Measurements from ENCODE around the gene ZBTB16. TPM values are rescaled to one million over a fixed set of nuclear protein-coding genes. Genes with fewer than 3 reads are reported as not detected.

The ZBTB16 gene
- total RNA-seq, 1 experiment from 2014 or later = 0.21 TPM

DNA sequence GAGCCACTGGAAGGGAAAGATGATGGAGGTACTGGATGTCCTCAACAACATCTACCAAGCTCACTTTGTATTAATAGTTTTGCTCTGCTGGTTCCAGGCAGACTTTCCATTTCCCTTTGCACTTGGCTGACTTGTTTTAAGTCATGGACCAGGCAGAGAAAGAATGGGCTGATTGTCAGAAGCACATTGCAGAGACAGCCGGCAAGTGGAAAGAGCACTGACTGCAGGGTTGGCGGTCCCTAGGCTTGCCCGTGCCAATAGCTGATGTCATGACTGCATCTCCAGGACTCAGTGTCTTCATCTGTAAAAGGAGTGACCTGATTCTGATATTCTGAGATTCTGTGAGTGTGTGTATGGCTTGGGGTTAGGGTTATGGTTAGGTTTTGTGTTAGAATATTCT lies 215.8 kb downstream of the ZBTB16 start:
- no peaks in the 10 kb centered on the region for H3K9me3 ChIP-seq (ENCODE audit: control insufficient read depth, insufficient read depth, low read depth, low read length)
- no TSS peak for BruUV-seq (replicated peaks)
- intact Hi-C loops (cut with micrococcal nuclease; ENCODE audit: unreplicated experiment) = no loop called here
- in situ Hi-C loops (cut with HindIII; ENCODE audit: low pct_unique_long_range_greater_than_20kb, low sequenced_read_pairs) = no loop called here
- H3K27ac ChIP-seq (ENCODE audit: low read length) = no peak overlapping the region
- no peaks in the 10 kb centered on the region for H3K36me3 ChIP-seq (ENCODE audit: control insufficient read depth, insufficient read depth, low read length)
- no peak for TF ChIP-seq SIN3A (IDR thresholded peaks at IDR 0.05; ENCODE audit: borderline replicate concordance, insufficient read depth, low read depth, low read length)
- TF ChIP-seq CTCF (IDR thresholded peaks at IDR 0.05) = no peak
- TF ChIP-seq, protein P1, sequence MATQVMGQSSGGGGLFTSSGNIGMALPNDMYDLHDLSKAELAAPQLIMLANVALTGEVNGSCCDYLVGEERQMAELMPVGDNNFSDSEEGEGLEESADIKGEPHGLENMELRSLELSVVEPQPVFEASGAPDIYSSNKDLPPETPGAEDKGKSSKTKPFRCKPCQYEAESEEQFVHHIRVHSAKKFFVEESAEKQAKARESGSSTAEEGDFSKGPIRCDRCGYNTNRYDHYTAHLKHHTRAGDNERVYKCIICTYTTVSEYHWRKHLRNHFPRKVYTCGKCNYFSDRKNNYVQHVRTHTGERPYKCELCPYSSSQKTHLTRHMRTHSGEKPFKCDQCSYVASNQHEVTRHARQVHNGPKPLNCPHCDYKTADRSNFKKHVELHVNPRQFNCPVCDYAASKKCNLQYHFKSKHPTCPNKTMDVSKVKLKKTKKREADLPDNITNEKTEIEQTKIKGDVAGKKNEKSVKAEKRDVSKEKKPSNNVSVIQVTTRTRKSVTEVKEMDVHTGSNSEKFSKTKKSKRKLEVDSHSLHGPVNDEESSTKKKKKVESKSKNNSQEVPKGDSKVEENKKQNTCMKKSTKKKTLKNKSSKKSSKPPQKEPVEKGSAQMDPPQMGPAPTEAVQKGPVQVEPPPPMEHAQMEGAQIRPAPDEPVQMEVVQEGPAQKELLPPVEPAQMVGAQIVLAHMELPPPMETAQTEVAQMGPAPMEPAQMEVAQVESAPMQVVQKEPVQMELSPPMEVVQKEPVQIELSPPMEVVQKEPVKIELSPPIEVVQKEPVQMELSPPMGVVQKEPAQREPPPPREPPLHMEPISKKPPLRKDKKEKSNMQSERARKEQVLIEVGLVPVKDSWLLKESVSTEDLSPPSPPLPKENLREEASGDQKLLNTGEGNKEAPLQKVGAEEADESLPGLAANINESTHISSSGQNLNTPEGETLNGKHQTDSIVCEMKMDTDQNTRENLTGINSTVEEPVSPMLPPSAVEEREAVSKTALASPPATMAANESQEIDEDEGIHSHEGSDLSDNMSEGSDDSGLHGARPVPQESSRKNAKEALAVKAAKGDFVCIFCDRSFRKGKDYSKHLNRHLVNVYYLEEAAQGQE (IDR thresholded peaks at IDR 0.05; ENCODE audit: insufficient read depth in 1 of 2, low read depth in 2 of 2, low read length in 1 of 2) = no peak
- TF ChIP-seq POLR2AphosphoS5 (IDR thresholded peaks at IDR 0.05; ENCODE audit: low read depth, low read length) = no peak
- TF ChIP-seq TCF7L2 (IDR thresholded peaks at IDR 0.05; ENCODE audit: low read depth, low read length) = no peak
- peaks cover 26% of the 10 kb centered on the region; the same call in 1 of the 2 replicates for H3K27me3 ChIP-seq (ENCODE audit: control insufficient read depth, insufficient read depth, low read length)
- ChIA-PET CTCF (no interaction called here), POLR2A (no interaction called here)
- no peaks in the 10 kb centered on the region for H3K4me1 ChIP-seq (ENCODE audit: control insufficient read depth, insufficient read depth, low read length)
- DNase-seq (ENCODE audit: low read depth, low spot score) = no peak
- H3K4me3 ChIP-seq (ENCODE audit: low read depth in 2 of 2, low read length in 2 of 2) = no peak overlapping the region
- no peak for ATAC-seq

DNA sequence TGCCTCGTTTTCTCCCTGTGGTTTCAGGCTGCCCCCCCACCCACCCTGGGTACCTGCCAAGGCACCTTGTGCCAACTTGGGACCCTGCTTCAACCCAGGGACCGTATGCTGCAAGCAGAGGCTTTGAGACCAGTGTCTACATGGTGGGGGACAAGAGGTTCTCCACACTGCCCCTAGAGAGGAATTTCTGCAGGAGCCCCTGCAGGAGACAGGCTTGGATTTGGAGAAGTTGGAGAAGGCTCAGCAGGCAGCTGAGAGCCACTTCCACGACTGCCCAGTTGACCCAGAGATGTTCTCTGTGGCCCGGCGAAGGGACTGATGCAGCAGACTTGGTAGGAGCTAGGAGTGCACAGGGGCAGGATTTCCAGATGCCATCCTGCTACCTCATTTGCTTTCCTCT lies 216.6 kb downstream of the ZBTB16 start:
- H3K4me3 ChIP-seq (ENCODE audit: low read depth in 2 of 2, low read length in 2 of 2) = no peak overlapping the region
- no peaks in the 10 kb centered on the region for H3K4me1 ChIP-seq (ENCODE audit: control insufficient read depth, insufficient read depth, low read length)
- ATAC-seq = no peak
- TF ChIP-seq POLR2AphosphoS5 (IDR thresholded peaks at IDR 0.05; ENCODE audit: low read depth, low read length) (no peak), CTCF (IDR thresholded peaks at IDR 0.05) (no peak), TCF7L2 (IDR thresholded peaks at IDR 0.05; ENCODE audit: low read depth, low read length) (no peak), SIN3A (IDR thresholded peaks at IDR 0.05; ENCODE audit: borderline replicate concordance, insufficient read depth, low read depth, low read length) (no peak)
- TF ChIP-seq, protein P1 (IDR thresholded peaks at IDR 0.05; ENCODE audit: insufficient read depth in 1 of 2, low read depth in 2 of 2, low read length in 1 of 2) = no peak
- H3K27me3 ChIP-seq (ENCODE audit: control insufficient read depth, insufficient read depth, low read length) = peaks cover 26% of the 10 kb centered on the region; the same call in 1 of the 2 replicates
- in situ Hi-C loops (cut with HindIII; ENCODE audit: low pct_unique_long_range_greater_than_20kb, low sequenced_read_pairs) = no loop called here
- ChIA-PET CTCF (no interaction called here), POLR2A (no interaction called here)
- intact Hi-C loops (cut with micrococcal nuclease; ENCODE audit: unreplicated experiment) = no loop called here
- H3K36me3 ChIP-seq (ENCODE audit: control insufficient read depth, insufficient read depth, low read length) = no peaks in the 10 kb centered on the region
- no peak overlapping the region for H3K27ac ChIP-seq (ENCODE audit: low read length)
- BruUV-seq (replicated peaks) = no TSS peak
- no peaks in the 10 kb centered on the region for H3K9me3 ChIP-seq (ENCODE audit: control insufficient read depth, insufficient read depth, low read depth, low read length)
- no peak for DNase-seq (ENCODE audit: low read depth, low spot score)

Measured in Panc1 (cell line).